Ishikawa (cell line): ENCODE data around the gene TSPYL1.

ENCODE experiments used
- CEBPB ChIP-seq: IDR thresholded peaks from 2 replicates; pipeline ENCODE4 v1.6.1; 2012
- CREB1 ChIP-seq: IDR thresholded peaks from 2 replicates; pipeline ENCODE4 v1.6.1; 2012; ENCODE audit warnings: low read depth
- EGR1 ChIP-seq: IDR thresholded peaks from 2 replicates; pipeline ENCODE4 v1.6.1; 2012
- EP300 ChIP-seq: IDR thresholded peaks from 2 replicates; pipeline ENCODE4 v1.6.1; 2012; ENCODE audit warnings: borderline replicate concordance
- FOXM1 ChIP-seq: IDR thresholded peaks from 2 replicates; pipeline ENCODE4 v1.6.1; 2012; ENCODE audit warnings: low read depth, borderline replicate concordance
- NFIC ChIP-seq: IDR thresholded peaks from 2 replicates; pipeline ENCODE4 v1.6.1; 2012
- RAD21 ChIP-seq: IDR thresholded peaks from 2 replicates; pipeline ENCODE4 v1.6.1; 2012; ENCODE audit warnings: low read depth
- REST ChIP-seq: IDR thresholded peaks from 2 replicates; pipeline ENCODE4 v1.6.1; 2012; ENCODE audit warnings: low read depth, mild to moderate bottlenecking
- TAF1 ChIP-seq: IDR thresholded peaks from 2 replicates; pipeline ENCODE4 v1.6.1; 2012; ENCODE audit warnings: low read depth, mild to moderate bottlenecking
- TCF12 ChIP-seq: IDR thresholded peaks from 2 replicates; pipeline ENCODE4 v1.6.1; 2012; ENCODE audit warnings: low read depth
- TEAD4 ChIP-seq: IDR thresholded peaks from 2 replicates; pipeline ENCODE4 v1.6.1; 2012
- USF1 ChIP-seq: IDR thresholded peaks from 2 replicates; pipeline ENCODE4 v1.6.1; 2012
- YY1 ChIP-seq: IDR thresholded peaks from 2 replicates; pipeline ENCODE4 v1.6.1; 2012; ENCODE audit warnings: low read depth
- ZBTB7A ChIP-seq: IDR thresholded peaks from 2 replicates; pipeline ENCODE4 v1.6.1; 2012; ENCODE audit warnings: low read depth
- TF ChIP-seq, protein P1 (sequence below): IDR thresholded peaks from 2 replicates; pipeline ENCODE4 v1.6.1; 2012

Gene TSPYL1

GRCh38 chr6:116251568-116252384 lies 28.0 kb downstream of the TSPYL1 start:
- TF ChIP-seq EGR1 (no peak), FOXM1 (no peak), TAF1 (no peak), REST (no peak), CEBPB (no peak), YY1 (no peak)
- TF ChIP-seq, protein P1, sequence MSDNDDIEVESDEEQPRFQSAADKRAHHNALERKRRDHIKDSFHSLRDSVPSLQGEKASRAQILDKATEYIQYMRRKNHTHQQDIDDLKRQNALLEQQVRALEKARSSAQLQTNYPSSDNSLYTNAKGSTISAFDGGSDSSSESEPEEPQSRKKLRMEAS, result no peak

GRCh38 chr6:116248577-116248976 lies 31.2 kb downstream of the TSPYL1 start:
- no peak for TF ChIP-seq EGR1

- TF ChIP-seq CREB1 (no peak), EP300 (no peak), EGR1 (no peak), NFIC (no peak), TEAD4 (no peak), CEBPB (no peak), YY1 (no peak), ZBTB7A (no peak), TCF12 (no peak), USF1 (no peak), REST (no peak), RAD21 (no peak)
Observed at GRCh38 chr6:116247285-116247684, 32.4 kb downstream of the TSPYL1 start.

- TF ChIP-seq, protein P1, result no peak
- TF ChIP-seq YY1, result no peak
- TF ChIP-seq TEAD4, result no peak
- no peak for TF ChIP-seq ZBTB7A
- TF ChIP-seq USF1, result no peak
- TF ChIP-seq TCF12, result no peak
- TF ChIP-seq EP300, result no peak
- TF ChIP-seq NFIC, result no peak
- no peak for TF ChIP-seq CEBPB
- TF ChIP-seq TAF1, result no peak
- no peak for TF ChIP-seq REST
- no peak for TF ChIP-seq CREB1
- TF ChIP-seq FOXM1, result no peak
- no peak for TF ChIP-seq EGR1
- TF ChIP-seq RAD21, result no peak
Observed at GRCh38 chr6:116246089-116246488, 33.6 kb downstream of the TSPYL1 start.
